WERI-Rb-1 (cell line): ENCODE data around the gene GATM.
"Not testable (repeated sequence)": the region's sequence is repeated elsewhere in the genome, so short reads cannot be mapped to it uniquely, and the experiment has no call there.

Source experiments
- DNase-seq: peaks from one replicate; pipeline ENCODE4 v3.0.0-alpha.2; 2020
- H3K27ac ChIP-seq: fragments of 250-450 bp; sonication (Bioruptor Pico); 2 replicates; pipeline ENCODE4 v1.5.1; 2020; ENCODE audit warnings: mild to moderate bottlenecking, moderate library complexity
- H3K27me3 ChIP-seq: fragments of 250-450 bp; sonication (Bioruptor Pico); 2 replicates; pipeline ENCODE4 v1.5.1; 2021; ENCODE audit warnings: mild to moderate bottlenecking, low read depth, moderate library complexity; ENCODE audit not compliant: insufficient read depth, severe bottlenecking
- H3K36me3 ChIP-seq: fragments of 250-450 bp; sonication (Bioruptor Pico); 2 replicates; pipeline ENCODE4 v1.5.1; 2020; ENCODE audit warnings: mild to moderate bottlenecking, moderate library complexity
- H3K4me3 ChIP-seq: 2 replicates; pipeline ENCODE4 v1.5.1; 2011; ENCODE audit warnings: low read depth, mild to moderate bottlenecking, control low read depth, low read length
- H3K9me3 ChIP-seq: fragments of 250-450 bp; sonication (Bioruptor Pico); 2 replicates; pipeline ENCODE4 v1.5.1; 2021; ENCODE audit warnings: mild to moderate bottlenecking, moderate library complexity; ENCODE audit not compliant: severe bottlenecking
- TF ChIP-seq, protein P1 (sequence below): IDR thresholded peaks from 2 replicates; pipeline ENCODE4 v1.5.1; 2011; ENCODE audit warnings: low read depth, mild to moderate bottlenecking, control low read depth, inconsistent platforms, low read length

GATM gene

GRCh38 chr15:45326280-45326679, 52.1 kb downstream of the GATM start:
- Histone ChIP-seq H3K36me3 (no peaks in the 10 kb centered on the region), H3K27ac (no peak overlapping the region), H3K9me3 (no peaks in the 10 kb centered on the region), H3K4me3 (no peak overlapping the region), H3K27me3 (no peaks in the 10 kb centered on the region)
- DNase-seq: no peak
- TF ChIP-seq, protein P1, sequence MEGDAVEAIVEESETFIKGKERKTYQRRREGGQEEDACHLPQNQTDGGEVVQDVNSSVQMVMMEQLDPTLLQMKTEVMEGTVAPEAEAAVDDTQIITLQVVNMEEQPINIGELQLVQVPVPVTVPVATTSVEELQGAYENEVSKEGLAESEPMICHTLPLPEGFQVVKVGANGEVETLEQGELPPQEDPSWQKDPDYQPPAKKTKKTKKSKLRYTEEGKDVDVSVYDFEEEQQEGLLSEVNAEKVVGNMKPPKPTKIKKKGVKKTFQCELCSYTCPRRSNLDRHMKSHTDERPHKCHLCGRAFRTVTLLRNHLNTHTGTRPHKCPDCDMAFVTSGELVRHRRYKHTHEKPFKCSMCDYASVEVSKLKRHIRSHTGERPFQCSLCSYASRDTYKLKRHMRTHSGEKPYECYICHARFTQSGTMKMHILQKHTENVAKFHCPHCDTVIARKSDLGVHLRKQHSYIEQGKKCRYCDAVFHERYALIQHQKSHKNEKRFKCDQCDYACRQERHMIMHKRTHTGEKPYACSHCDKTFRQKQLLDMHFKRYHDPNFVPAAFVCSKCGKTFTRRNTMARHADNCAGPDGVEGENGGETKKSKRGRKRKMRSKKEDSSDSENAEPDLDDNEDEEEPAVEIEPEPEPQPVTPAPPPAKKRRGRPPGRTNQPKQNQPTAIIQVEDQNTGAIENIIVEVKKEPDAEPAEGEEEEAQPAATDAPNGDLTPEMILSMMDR: no peak

DNA sequence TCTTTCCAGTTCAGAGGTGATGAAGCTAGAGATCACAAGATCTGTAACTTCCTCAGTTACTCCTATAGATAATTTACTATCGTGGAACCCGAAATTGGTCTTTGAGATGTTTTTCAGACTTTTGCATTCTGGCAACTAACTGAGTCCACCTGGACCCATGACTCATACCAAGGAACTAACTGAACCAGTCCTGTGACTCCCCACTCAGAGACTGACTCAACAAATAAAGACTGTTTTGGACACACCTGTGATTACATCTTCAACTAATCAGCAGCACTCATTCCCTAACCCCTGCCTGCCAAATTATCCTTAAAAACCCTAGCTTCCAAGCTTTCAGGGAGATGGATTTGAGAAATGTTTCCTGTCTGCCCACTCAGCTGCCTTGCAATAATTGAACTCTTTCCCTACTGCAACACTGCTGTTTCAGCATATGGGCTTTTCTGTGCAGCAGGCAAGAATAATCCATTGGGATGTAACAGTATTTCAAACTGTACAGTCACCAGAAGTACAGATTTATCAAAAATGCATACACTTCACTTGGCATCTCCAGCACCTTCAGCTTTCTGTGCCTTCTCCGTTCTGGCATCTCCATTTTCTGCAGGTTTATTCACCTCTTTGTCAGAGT, 57.7 kb downstream of the GATM start:
- no peak for DNase-seq
- no peak overlapping the region for H3K4me3 ChIP-seq
- TF ChIP-seq, protein P1: no peak
- H3K36me3 ChIP-seq: no peaks in the 10 kb centered on the region
- H3K9me3 ChIP-seq: no peaks in the 10 kb centered on the region
- no peaks in the 10 kb centered on the region for H3K27me3 ChIP-seq
- H3K27ac ChIP-seq: no peak overlapping the region

DNA sequence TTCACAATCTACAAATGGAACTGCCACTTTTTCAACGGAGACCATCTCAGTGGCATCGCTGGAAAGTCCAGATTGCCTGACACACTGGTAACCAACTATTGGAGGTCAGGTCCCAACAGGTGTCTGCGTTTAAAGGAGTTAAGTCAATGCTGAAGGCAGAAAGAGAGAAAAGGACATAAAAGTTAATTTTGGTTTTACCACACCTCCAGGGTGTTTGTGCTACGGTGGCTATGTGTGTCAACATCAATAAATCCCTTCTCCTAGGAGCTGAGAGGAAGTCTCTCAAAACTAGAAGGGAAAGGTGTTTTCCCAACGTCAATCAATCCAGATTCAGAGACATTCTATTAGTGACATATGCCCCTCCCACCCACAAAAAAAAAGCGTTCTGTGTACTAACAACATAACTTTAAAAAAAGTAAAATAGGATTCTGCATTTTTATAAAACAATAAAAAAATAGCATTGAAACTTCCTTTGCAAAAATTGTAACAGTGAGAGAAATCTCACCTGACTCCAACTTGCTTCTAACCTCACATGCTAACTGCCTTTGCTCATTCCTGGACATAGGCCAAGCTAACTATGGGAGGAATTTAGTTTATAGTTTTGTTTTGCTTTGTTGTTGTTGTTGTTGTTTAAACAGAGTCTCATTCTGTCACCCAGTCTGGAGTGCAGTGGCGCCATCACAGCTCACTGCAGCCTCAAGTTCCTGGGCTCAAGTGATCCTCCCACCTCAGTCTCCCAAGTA, 58.7 kb downstream of the GATM start:
- Histone ChIP-seq H3K9me3 (no peaks in the 10 kb centered on the region), H3K4me3 (no peak overlapping the region), H3K27me3 (no peaks in the 10 kb centered on the region), H3K36me3 (no peaks in the 10 kb centered on the region), H3K27ac (no peak overlapping the region)
- no peak for DNase-seq
- TF ChIP-seq, protein P1: no peak

DNA sequence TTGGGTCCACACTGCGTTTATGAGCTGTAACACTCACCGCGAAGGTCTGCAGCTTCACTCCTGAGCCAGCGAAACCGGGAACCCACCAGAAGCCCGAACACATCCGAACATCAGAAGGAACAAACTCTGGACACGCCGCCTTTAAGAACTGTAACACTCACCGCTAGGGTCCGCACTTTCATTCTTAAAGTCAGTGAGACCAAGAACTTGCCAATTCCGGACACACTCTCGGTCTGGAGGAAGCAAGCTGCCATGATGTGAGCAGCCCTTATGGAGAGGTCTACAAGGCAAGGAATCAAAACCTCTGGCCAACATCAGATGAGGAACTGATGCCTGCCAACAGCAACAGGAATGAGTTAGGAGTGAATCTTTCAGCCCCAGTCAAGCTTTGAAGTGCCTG, 63.4 kb downstream of the GATM start:
- H3K36me3 ChIP-seq: no peaks in the 10 kb centered on the region
- TF ChIP-seq, protein P1: no peak
- H3K27ac ChIP-seq: no peak overlapping the region
- DNase-seq: no peak
- H3K4me3 ChIP-seq: no peak overlapping the region
- no peaks in the 10 kb centered on the region for H3K9me3 ChIP-seq
- H3K27me3 ChIP-seq: no peaks in the 10 kb centered on the region

DNA sequence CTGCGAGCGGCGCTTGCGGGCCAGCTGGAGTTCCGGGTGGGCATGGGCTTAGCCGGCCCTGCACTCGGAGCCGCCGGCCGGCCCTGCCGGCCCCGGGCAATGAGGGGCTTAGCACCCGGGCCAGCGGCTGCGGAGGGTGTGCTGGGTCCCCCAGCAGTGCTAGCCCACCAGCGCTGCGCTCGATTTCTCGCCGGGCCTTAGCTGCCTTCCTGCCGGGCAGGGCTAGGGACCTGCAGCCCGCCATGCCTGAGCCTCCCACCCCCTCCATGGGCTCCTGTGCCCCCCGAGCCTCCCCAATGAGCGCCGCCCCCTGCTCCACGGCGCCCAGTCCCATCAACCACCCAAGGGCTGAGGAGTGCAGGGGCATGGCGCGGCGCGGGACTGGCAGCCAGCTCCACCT, 64.2 kb downstream of the GATM start:
- H3K36me3 ChIP-seq, H3K9me3 ChIP-seq, H3K4me3 ChIP-seq, H3K27ac ChIP-seq, H3K27me3 ChIP-seq, DNase-seq: not testable (repeated sequence)
